Activated B cell treated with CpG ODN at 0.5 μM for 24 hours (primary cell): ENCODE data around the gene TXNIP. TPM values are rescaled to one million over a fixed set of nuclear protein-coding genes. Genes with fewer than 3 reads are reported as not detected.

Experiments
- ATAC-seq: fragments of 200-7000 bp; cut with Tn5 transposase; one replicate; pipeline ENCODE4 v1.10.0; 2021; ENCODE audit warnings: low read depth, mild to moderate bottlenecking, moderate library complexity
- CTCF ChIA-PET: fragments of 350-600 bp; sonication (Branson Sonifier 250); formaldehyde crosslinking; loops from one replicate; lab custom pipeline; 2021; ENCODE audit warnings: antibody characterized with exemption; lab: Charles Lee
- POLR2A ChIA-PET: fragments of 350-600 bp; sonication (Branson Sonifier 250); formaldehyde crosslinking; loops from one replicate; lab custom pipeline; 2021; ENCODE audit warnings: antibody characterized with exemption; lab: Charles Lee
- DNase-seq: peaks from one replicate; pipeline ENCODE4 v3.0.0; 2022
- H3K27ac Mint-ChIP-seq: one replicate; pipeline ENCODE4 v1.8.0; 2020; ENCODE audit warnings: mixed read lengths
- H3K27me3 Mint-ChIP-seq: one replicate; pipeline ENCODE4 v1.8.0; 2021; ENCODE audit warnings: mixed read lengths
- H3K36me3 Mint-ChIP-seq: one replicate; pipeline ENCODE4 v1.8.0; 2021; ENCODE audit warnings: low read depth, mixed read lengths
- H3K4me1 Mint-ChIP-seq: one replicate; pipeline ENCODE4 v1.8.0; 2021; ENCODE audit warnings: mixed read lengths
- H3K4me3 Mint-ChIP-seq: one replicate; pipeline ENCODE4 v1.8.0; 2020; ENCODE audit warnings: mild to moderate bottlenecking, mixed read lengths
- H3K9me3 Mint-ChIP-seq: one replicate; pipeline ENCODE4 v1.8.0; 2020; ENCODE audit warnings: mixed read lengths
- CTCF ChIP-seq: fragments of 200-600 bp; IDR thresholded peaks from one replicate; pipeline ENCODE4 v1.8.0; 2022; ENCODE audit warnings: antibody characterized with exemption, mild to moderate bottlenecking
- intact Hi-C: fragments of 100-400 bp; cut with micrococcal nuclease; formaldehyde crosslinking; loops from one replicate; pipeline ENCODE4 v1.15.1; 2024
- total RNA-seq: library from RNA; stranded (reverse); gene quantifications from 2 replicates; pipeline ENCODE4 v1.2.3, GENCODE V29; 2022

TXNIP gene
- total RNA-seq, 1 donor from 2014 or later: 300 TPM

DNA sequence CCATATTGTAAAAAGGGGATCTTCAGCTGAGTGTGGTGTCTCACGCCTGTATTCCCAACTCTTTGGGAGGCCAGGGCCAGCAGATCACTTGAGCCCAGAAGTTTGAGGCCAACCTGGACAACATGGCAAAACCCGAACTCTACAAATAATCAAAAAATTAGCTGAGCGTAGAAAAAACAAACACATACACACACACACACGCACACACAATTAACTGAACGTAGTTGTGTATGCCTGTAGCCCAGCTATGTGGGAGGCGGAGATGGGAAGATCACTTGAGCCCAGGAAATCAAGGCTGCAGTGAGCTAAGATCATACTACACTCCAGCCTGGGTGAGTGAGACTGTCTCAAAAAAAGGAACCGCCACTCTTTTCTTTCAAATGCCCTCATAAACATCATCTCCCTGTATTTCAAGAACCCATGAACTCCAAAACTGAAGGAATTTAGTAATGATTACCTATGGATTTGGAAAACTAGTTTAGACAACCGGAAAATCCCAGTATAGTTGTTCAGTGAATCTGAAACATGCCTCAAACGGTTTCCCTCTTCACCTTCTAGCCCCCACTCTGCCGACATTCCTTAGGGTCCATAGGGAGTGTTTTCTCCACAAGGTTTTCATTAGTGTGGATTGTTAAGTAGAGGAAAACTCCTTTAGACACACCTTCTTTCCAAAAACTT, 4.5 kb downstream of the TXNIP start:
- ChIA-PET CTCF (interaction anchor here (1.2 to 5.2 kb wide), 3 partner anchors 13 to 146 kb away, joined by 3 to 30 read pairs (median 4); partner anchors contain the start of gene NUDT17), POLR2A (interaction anchor here (0.6 to 12.7 kb wide), 9 partner anchors 9 to 133 kb away, joined by 3 to 579 read pairs (median 5); partner anchors contain the start of genes ANKRD34A, PEX11B, PIAS3 and POLR3GL)
- Mint-ChIP-seq H3K36me3 (peaks cover 54% of the 10 kb centered on the region), H3K9me3 (no peaks in the 10 kb centered on the region), H3K27me3 (no peaks in the 10 kb centered on the region), H3K4me1 (peaks cover 67% of the 10 kb centered on the region), H3K27ac (peak overlapping the region; percentile 71), H3K4me3 (peak overlapping the region; percentile 24)
- ATAC-seq: no peak
- DNase-seq: no peak
- intact Hi-C loops: no loop called here
- TF ChIP-seq CTCF: no peak

- CTCF ChIA-PET: interaction anchor here (1.1 to 5.2 kb wide), 2 partner anchors 9 to 12 kb away, joined by 3 to 30 read pairs; no protein-coding TSS in a partner anchor
- Mint-ChIP-seq H3K36me3 (peaks cover 39% of the 10 kb centered on the region), H3K27me3 (no peaks in the 10 kb centered on the region), H3K27ac (peak overlapping the region; percentile 61), H3K9me3 (no peaks in the 10 kb centered on the region), H3K4me1 (peaks cover 73% of the 10 kb centered on the region), H3K4me3 (no peak overlapping the region)
- ATAC-seq: no peak
- POLR2A ChIA-PET: interaction anchor here (0.6 to 12.7 kb wide), 7 partner anchors 7 to 737 kb away, joined by 3 to 579 read pairs (median 4); partner anchors contain the start of genes ANKRD34A, PEX11B, POLR3GL and RBM8A
- DNase-seq: no peak
- TF ChIP-seq CTCF: no peak
- intact Hi-C loops: no loop called here
These were observed 6.0 kb downstream of the TXNIP start for GRCh38 chr1:145990249-145990855.

GRCh38 chr1:145988773-145989172, 7.6 kb downstream of the TXNIP start:
- intact Hi-C loops: loop anchor here (1.0 kb wide), 1 partner anchor 8 kb away; the partner anchor contains the start of gene TXNIP
- peak overlapping the region; percentile 75 for H3K27ac Mint-ChIP-seq
- no peaks in the 10 kb centered on the region for H3K9me3 Mint-ChIP-seq
- peaks cover 74% of the 10 kb centered on the region for H3K4me1 Mint-ChIP-seq
- CTCF ChIA-PET: interaction anchor here (5.2 kb wide), 1 partner anchor 10 kb away, joined by 30 read pairs; no protein-coding TSS in a partner anchor
- H3K4me3 Mint-ChIP-seq: no peak overlapping the region
- H3K36me3 Mint-ChIP-seq: peaks cover 23% of the 10 kb centered on the region
- DNase-seq (no peak), ATAC-seq (no peak)
- no peaks in the 10 kb centered on the region for H3K27me3 Mint-ChIP-seq
- POLR2A ChIA-PET: interaction anchor here (1.3 to 13.5 kb wide), 4 partner anchors 5 to 31 kb away, joined by 4 to 579 read pairs (median 294); partner anchors contain the start of genes LIX1L and TXNIP
- TF ChIP-seq CTCF: no peak

- Mint-ChIP-seq H3K4me3 (no peak overlapping the region), H3K27ac (peak overlapping the region; percentile 75), H3K36me3 (peaks cover 15% of the 10 kb centered on the region), H3K9me3 (no peaks in the 10 kb centered on the region), H3K27me3 (no peaks in the 10 kb centered on the region), H3K4me1 (peaks cover 65% of the 10 kb centered on the region)
- POLR2A ChIA-PET: interaction anchor here (1.3 to 13.5 kb wide), 5 partner anchors 5 to 64 kb away, joined by 3 to 579 read pairs (median 10); partner anchors contain the start of genes LIX1L and TXNIP
- ATAC-seq (no peak), DNase-seq (no peak)
- intact Hi-C loops: loop anchor here (1.0 kb wide), 2 partner anchors 8 to 9 kb away; partner anchors contain the start of gene TXNIP
- CTCF ChIA-PET: interaction anchor here (5.2 kb wide), 1 partner anchor 9 kb away, joined by 30 read pairs; no protein-coding TSS in a partner anchor
- TF ChIP-seq CTCF: no peak
These were observed 8.5 kb downstream of the TXNIP start for GRCh38 chr1:145987926-145988325.
